ENCODE results near the gene RHBDL3.

Gene RHBDL3

GRCh38 chr17:32357615-32358014 is 92.0 kb downstream of the RHBDL3 start:
- DNase-seq (ENCODE audit: low read depth), result no peak

GRCh38 chr17:32361270-32361669 is 95.6 kb downstream of the RHBDL3 start:
- DNase-seq (ENCODE audit: low read depth), result no peak

GRCh38 chr17:32370426-32370825 is 104.8 kb downstream of the RHBDL3 start:
- no peak for DNase-seq (ENCODE audit: low read depth)
